Measurements from ENCODE around the gene ORAI3.

DNA sequence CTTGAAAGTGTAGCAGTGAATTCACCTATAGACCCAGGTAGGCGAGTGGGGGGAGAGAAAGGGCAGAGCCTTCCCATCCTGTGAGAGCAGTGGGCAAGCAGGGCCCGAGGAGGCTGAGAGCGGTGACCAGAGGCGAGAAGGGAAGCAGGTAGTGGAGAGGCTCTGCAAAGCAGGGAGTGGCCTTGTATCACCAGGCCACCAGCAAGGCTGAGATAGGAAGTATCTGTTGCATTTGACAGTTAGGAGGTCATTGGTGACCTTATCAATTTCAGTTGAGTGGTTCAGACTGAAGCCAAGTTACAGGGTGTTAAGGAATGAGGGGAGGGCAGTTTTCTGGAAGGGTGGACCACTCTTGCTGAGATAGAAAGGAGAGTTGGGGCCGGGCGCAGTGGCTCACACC lies 25.5 kb downstream of the ORAI3 start:
- TF ChIP-seq POLR2A (IDR thresholded peaks at IDR 0.05; ENCODE audit: low read length): no peak
- TF ChIP-seq GATA1 (IDR thresholded peaks at IDR 0.05; ENCODE audit: low read depth, low read length): no peak
